KMS-11 (cell line): Measurements from ENCODE around the gene AP2A2.
A peak's percentile ranks its signal among the peaks of the same experiment; 100 is the strongest.

Experiments
- H2AFZ ChIP-seq: fragments of 200-600 bp; sonication (generic); 2 replicates; pipeline ENCODE4 v1.6.1; 2016; ENCODE audit warnings: antibody characterized with exemption, mixed run types, low read depth
- H3K27ac ChIP-seq: fragments of 200-600 bp; sonication (generic); 2 replicates; pipeline ENCODE4 v1.6.1; 2016; ENCODE audit warnings: mild to moderate bottlenecking, mixed run types
- H3K27me3 ChIP-seq: fragments of 200-600 bp; sonication (generic); 2 replicates; pipeline ENCODE4 v1.6.1; 2017; ENCODE audit warnings: mild to moderate bottlenecking, low read depth, mixed run types, moderate library complexity; ENCODE audit not compliant: insufficient read depth
- H3K36me3 ChIP-seq: fragments of 200-600 bp; sonication (generic); 2 replicates; pipeline ENCODE4 v1.6.1; 2017; ENCODE audit warnings: mild to moderate bottlenecking, mixed run types; ENCODE audit not compliant: insufficient read depth
- H3K4me1 ChIP-seq: fragments of 200-600 bp; sonication (generic); 2 replicates; pipeline ENCODE4 v1.6.1; 2016; ENCODE audit warnings: mild to moderate bottlenecking, low read depth, mixed run types; ENCODE audit not compliant: poor library complexity, severe bottlenecking
- H3K4me2 ChIP-seq: fragments of 200-600 bp; sonication (generic); 2 replicates; pipeline ENCODE4 v1.7.0; 2016; ENCODE audit warnings: mild to moderate bottlenecking, mixed run types
- H3K4me3 ChIP-seq: fragments of 200-600 bp; sonication (generic); IDR thresholded peaks from 2 replicates; pipeline ENCODE4 v1.6.1; 2017; ENCODE audit warnings: low read depth, low read length, mixed read lengths; ENCODE audit not compliant: insufficient read depth
- H3K79me2 ChIP-seq: fragments of 200-600 bp; sonication (generic); 2 replicates; pipeline ENCODE4 v1.6.1; 2016; ENCODE audit warnings: low read depth, mixed run types; ENCODE audit not compliant: insufficient read depth
- H3K9ac ChIP-seq: fragments of 200-600 bp; sonication (generic); 2 replicates; pipeline ENCODE4 v1.6.1; 2016; ENCODE audit warnings: mild to moderate bottlenecking, mixed run types
- H4K20me1 ChIP-seq: fragments of 200-600 bp; sonication (generic); 2 replicates; pipeline ENCODE4 v1.6.1; 2016; ENCODE audit warnings: mild to moderate bottlenecking, mixed run types; ENCODE audit not compliant: insufficient read depth
- CTCF ChIP-seq: fragments of 200-600 bp; sonication (generic); conservative IDR thresholded peaks from 2 replicates; pipeline ENCODE4 v1.6.1; 2017; ENCODE audit warnings: low read depth, mild to moderate bottlenecking, antibody characterized with exemption, low read length, moderate library complexity, mixed read lengths

Gene AP2A2

DNA sequence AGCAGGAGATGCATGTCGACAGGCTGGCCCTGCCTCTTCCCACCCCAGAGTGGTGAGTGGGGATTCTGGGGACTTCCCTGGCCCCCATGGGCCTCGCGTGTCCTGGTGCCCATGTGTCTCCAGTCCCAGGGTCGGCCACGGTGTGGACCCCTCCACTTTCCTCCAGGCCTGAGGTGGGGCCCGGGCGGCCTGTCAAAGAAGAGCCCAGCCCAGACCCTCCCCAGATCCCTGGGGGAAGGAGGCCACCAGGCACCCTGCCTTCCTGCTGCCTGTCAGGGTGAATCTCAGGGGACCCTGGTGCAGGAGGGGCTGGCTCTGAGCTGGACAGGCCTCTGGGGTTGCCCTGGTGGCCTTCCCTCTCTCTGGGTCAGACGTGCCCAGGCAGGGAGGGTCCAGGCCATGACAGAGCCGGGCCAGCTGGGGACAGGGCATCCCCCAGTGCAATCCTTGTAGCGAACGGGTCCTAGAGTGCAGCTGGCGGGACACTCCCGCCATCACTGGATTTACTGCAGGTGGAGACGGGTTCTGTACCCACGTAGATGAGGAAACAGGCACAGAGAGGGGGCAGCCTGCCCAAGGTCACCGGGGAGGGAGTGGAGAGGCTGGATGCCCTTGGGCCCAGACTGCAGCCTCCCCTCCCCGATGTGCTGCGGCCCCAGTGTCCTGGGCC, 124.4 kb downstream of the AP2A2 start:
- H2AFZ ChIP-seq = no peak overlapping the region
- no peaks in the 10 kb centered on the region for H3K4me1 ChIP-seq
- H3K27me3 ChIP-seq = peaks cover 92% of the 10 kb centered on the region

DNA sequence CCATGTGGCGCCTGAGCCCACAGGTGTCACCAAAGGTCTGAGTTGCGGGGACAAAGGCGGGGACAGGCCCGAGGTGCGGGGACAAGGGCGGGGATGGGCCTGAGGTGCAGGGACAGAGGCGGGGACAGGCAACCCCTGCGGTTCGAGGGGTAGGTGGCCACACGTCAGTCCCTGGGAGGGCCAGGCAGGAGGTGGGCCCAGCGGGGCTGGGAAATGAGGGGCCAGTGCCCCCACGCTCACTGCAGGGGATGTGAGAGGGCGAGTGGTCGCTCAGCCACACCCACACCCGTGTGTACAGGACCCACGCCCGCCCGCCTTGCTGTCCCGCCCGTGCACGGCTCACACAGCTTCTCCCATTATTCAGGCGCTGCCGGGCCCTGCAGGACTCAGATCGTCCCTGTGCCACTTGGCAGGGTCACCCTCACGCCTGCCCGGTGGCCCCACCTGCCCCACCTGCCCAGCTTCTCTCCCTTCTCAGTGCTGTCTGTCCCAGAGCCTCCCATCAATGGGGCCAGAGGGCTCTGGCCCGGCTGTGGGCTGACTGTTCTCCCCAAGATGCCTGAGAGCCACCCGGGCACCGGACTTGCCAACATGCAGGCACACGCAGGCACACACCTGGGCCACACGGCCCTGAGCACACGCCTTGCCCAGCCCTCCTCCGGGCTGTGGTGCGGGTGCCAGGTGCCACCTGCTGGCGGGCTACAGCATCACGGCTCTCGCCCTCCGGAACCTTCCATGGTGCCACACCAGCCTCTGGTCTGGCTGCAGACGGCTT, 125.1 kb downstream of the AP2A2 start:
- Histone ChIP-seq H3K4me2 (no peak overlapping the region), H3K4me1 (no peaks in the 10 kb centered on the region), H2AFZ (no peak overlapping the region), H3K36me3 (no peaks in the 10 kb centered on the region), H3K9ac (no peak overlapping the region), H3K27ac (no peak overlapping the region), H3K79me2 (no peaks in the 10 kb centered on the region), H3K27me3 (peaks cover 92% of the 10 kb centered on the region), H3K4me3 (no peak overlapping the region), H4K20me1 (no peaks in the 10 kb centered on the region)
- peak; percentile 84 for TF ChIP-seq CTCF

More for the DNA sequence above, 124.4 kb downstream of the AP2A2 start:
- no peak overlapping the region for H3K4me2 ChIP-seq
- no peak overlapping the region for H3K9ac ChIP-seq
- no peaks in the 10 kb centered on the region for H3K36me3 ChIP-seq
- no peak overlapping the region for H3K4me3 ChIP-seq
- no peaks in the 10 kb centered on the region for H4K20me1 ChIP-seq
- no peaks in the 10 kb centered on the region for H3K79me2 ChIP-seq
- no peak overlapping the region for H3K27ac ChIP-seq
- TF ChIP-seq CTCF = no peak

DNA sequence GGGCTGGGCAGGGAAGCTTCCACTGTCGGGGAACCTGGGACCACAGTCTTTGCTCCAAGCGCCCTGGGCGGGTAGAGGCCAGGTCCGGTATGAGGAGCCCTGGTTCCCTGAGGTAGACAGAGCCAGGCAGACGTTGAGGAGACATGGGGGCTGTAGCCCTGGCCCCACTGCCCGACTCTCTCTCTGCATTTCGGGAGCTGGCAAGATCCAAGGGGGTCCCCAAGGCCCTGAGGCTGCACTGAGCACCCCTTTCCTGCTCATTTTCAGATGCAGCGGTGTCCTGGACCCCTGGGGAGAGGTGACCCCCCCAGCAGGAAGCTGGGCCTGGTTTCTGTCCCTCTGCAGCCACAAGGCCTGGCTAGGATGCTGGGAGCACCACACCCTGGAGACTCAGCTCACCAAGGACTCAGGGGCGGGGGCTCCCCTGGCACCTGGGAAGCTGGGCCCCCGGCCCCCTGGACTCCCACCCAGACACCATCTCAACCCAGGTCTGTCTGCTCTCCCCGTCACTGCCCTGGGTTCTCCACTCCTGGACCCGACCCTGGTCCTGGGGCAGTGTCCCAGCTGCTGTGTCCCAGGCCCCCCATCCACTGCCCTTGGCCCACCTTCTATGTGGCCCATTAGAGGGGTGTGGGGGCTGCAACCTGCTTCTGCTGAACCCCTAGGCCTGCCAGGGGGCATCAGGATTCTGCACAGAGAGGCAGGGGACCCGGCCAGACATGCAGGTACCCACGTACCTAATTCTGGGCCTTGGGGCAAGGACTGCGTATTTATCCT, 125.9 kb downstream of the AP2A2 start:
- Histone ChIP-seq H3K27ac (no peak overlapping the region), H2AFZ (no peak overlapping the region)

More for the DNA sequence above, 125.9 kb downstream of the AP2A2 start:
- H3K79me2 ChIP-seq = no peaks in the 10 kb centered on the region
- no peaks in the 10 kb centered on the region for H4K20me1 ChIP-seq
- no peak overlapping the region for H3K9ac ChIP-seq
- H3K36me3 ChIP-seq = no peaks in the 10 kb centered on the region
- H3K4me1 ChIP-seq = no peaks in the 10 kb centered on the region
- no peak overlapping the region for H3K4me2 ChIP-seq
- no peak overlapping the region for H3K4me3 ChIP-seq
- no peak; the same call in 1 of the 2 replicates for TF ChIP-seq CTCF
- H3K27me3 ChIP-seq = peaks cover 92% of the 10 kb centered on the region
